ENCODE results near the gene TXLNB.
"Not testable (repeated sequence)": the region's sequence is repeated elsewhere in the genome, so short reads cannot be mapped to it uniquely, and the experiment has no call there.

TXLNB gene

GRCh38 chr6:139265512-139266190 is 26.1 kb downstream of the TXLNB start:
- no peak for DNase-seq

- DNase-seq: no peak
Measured at GRCh38 chr6:139262519-139263300, 29.1 kb downstream of the TXLNB start.

DNA sequence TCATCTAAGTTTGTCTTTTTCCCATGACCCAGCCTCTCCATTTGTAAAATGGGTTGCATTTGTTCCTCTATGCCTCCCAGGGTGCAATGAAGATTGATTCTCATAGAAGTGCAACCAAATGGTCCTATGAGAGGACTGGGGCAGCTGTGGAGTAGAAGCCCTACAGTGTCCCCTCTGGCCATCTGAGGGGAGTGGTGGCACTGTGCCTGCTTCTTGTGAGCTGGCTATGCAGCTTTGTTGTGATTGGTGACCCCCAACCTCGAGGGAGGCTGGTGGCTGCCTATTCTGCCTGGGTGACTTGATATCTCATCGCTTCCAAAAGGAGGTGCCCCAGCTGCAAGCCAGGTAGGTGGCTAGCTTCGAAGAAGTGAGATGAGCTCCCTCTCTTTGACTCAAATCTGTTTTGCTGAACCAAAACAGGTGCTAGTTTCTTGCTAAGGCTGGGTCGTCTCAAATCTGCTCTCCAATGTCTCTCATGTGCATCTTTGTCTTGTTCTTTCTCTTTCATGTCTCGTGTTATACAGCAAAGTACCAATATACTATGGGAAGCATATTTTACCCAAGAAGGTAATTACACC is 33.9 kb downstream of the TXLNB start:
- no peak for DNase-seq

DNA sequence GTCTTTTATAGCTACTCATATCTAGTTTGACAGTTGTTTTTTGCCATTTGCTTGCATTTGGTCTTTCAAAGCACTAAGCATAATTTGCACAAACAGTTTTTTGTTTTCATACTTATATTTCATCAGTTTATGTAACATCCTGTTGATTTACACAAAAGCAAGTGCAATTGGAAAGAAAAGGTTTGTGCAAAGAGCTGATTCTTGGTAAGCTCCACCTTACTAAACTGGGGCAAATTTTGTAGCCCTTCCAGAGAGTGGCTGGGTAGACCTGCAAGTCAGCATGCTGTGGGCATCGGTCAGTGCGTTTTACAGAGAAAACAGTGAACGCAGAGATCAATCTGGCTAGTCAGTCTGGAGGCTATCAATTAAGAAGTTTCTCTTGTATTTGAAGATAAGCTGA is 34.5 kb downstream of the TXLNB start:
- no peak for DNase-seq

- no peak for DNase-seq
Measured at GRCh38 chr6:139256087-139256486, 35.7 kb downstream of the TXLNB start.

GRCh38 chr6:139254196-139254595 is 37.6 kb downstream of the TXLNB start:
- no peak for DNase-seq

DNA sequence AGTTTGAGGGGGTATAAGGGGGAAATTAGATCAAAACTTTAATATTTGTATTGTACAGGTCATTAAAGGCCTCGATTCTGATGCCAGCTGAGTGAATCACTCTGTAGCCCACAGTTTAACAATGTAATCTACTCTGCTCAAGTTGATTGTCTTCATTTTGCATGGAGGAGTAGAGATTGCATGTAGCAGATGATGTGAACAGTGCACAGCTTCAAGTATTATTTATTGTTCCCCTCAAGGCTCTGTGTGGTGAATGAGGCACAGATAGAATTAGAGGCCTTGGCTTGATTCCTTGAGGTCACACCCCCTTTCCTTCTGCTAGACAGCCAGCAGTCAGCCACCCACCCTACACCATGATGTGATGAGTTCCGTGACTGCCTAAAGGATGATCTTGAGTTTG is 38.1 kb downstream of the TXLNB start:
- no peak for DNase-seq

DNA sequence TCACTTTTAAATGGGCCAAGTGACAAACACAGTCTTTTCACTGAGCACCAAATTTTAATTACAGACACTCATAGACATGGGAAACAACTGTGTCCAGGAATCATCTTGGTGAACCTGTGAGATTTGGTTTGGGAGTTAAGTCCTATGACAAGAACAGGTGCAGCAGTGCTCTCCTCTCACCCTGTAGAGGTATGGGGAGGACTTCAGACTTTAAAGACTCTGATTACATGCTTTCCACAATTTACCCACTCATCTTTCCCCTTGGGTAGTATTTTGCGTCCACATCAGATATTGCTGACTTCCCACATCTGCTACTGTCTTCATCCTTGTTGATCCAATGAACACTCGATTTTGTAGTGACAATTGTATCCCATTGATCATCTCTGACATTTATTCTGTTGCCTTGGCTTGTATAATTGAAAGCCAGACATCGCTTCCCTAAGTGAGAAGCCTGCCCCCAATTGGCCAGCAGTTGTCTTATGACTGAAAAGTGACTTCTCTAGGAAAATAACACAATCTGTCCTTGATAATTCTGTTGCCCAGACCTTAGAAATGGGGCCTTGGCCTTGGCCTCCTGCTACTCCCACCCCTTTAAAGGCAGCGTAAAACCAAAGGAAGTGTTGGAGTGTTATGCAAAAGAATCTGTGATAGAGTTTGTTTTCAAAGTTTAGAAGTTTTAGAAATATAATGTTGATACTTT is 40.0 kb downstream of the TXLNB start:
- DNase-seq: no peak

DNA sequence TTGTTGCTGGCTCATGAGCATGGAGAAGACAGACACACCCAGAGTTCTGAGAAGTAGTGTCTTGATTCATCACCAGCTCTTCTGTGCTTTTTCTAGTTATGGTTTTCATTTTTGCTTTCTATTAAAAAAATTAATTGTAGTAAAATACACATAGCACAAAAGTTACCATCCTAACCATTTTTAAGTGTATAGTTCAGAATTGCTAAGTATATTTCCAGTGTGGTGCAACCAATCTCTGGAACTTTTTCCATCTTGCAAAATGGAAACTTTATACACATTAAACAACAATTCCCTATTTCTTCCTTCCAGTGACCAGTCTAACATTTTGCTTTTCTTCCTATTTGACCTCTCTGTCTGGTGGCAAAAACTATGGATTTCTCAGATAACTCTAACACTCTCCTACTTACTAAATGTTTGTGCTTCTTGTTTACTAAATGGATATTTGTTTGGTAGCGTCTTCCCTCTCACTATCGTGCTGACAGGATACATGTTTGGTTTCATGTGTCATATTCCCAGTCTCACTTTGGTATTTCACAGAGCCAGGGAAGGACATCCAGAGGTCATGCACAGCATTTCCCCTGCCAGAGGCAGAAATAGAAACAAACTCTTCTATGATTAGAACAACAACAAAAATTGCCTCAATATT is 40.6 kb downstream of the TXLNB start:
- no peak for DNase-seq

DNA sequence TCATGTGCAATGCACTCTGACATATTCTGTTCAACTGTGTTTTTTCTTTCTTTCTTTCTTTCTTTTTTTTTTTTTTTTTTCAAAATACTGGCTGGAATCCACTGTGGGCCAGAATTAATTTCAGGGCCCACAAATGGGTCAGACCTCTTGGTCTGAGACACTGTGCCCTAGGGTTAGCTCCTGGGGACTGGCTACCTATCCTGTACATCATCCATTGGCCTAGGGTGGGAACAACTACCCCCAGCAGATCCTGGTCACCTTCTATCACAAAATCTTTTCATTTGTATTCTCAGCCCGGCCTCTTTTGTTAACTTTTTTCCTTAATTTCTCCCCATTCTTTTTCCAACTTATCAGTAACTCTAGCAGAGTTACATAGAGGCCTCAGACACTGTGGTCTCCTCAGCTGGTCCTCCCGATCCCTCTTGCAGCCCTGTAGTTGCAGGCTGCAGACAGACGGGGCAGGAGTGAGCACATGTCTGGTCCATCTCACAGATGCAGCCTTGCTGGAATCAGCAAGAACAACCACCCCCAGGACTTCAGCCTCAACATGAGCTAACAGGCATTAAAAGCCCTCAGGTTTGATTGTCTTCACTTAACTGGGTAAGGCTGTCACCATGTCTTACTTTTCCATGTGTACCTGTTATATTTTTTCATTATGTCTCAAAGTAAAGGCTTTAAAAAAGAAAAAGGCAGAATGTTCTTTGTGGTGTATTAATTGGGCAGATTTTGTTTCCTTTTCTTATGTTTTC is 41.3 kb downstream of the TXLNB start:
- no peak for DNase-seq

DNA sequence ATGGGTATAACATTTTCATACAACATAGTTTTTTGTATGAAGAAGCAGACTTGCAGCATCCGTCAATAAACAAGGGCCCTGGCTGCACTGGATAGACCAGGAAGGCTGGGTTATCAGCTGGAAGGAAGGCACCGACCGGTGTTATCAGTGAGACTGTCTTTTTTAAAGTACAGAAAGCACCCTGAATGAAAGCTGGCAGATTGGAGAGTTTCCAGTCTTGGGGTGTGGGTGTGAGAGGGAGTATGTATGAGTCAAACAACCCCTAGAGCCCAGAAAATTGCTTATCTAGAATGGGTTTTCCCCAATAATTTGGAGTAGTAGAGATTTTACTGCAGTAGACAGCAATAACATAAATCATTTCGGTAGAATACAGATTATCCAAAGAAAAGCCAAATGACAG is 42.4 kb downstream of the TXLNB start:
- no peak for DNase-seq

DNA sequence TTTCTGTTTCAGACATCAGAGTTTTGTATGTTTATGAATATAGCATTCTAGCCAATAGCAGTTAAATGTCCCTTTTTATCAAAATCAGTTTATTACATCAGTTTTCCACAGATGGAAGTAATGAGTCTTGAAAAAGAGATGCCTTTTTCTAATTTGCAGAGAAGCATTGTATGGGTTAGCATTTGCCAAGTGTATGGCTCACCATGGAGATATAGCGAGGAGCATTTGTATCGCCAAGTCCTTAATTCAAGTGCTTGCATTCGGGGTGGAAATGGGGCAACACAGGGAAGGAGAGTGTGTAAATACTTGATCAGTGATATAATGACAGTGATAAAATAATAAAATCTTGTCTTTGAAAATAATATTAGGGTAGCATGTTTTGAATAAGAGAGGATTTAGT is 42.9 kb downstream of the TXLNB start:
- DNase-seq: no peak

DNA sequence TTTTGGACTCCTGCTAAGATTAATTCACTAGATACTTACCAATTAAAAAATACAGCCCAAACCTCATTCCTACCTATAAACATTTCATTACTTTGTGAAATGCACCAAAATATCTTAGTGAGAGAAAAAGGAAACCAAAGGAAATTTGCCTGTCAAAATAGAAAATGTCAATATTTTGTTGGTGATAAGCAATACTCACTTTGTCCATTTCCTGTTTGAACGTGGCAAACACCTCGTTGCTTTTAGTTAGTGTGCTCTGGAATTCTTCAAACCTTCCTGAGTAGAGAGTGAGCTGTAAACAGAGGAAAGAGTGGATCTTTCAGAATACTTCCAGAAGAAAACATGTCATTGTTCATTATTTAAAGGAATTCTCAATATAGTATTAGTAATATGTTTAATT is 44.2 kb downstream of the TXLNB start:
- no peak for DNase-seq

- no peak for DNase-seq
Measured at GRCh38 chr6:139243536-139243935, 48.3 kb downstream of the TXLNB start.

DNA sequence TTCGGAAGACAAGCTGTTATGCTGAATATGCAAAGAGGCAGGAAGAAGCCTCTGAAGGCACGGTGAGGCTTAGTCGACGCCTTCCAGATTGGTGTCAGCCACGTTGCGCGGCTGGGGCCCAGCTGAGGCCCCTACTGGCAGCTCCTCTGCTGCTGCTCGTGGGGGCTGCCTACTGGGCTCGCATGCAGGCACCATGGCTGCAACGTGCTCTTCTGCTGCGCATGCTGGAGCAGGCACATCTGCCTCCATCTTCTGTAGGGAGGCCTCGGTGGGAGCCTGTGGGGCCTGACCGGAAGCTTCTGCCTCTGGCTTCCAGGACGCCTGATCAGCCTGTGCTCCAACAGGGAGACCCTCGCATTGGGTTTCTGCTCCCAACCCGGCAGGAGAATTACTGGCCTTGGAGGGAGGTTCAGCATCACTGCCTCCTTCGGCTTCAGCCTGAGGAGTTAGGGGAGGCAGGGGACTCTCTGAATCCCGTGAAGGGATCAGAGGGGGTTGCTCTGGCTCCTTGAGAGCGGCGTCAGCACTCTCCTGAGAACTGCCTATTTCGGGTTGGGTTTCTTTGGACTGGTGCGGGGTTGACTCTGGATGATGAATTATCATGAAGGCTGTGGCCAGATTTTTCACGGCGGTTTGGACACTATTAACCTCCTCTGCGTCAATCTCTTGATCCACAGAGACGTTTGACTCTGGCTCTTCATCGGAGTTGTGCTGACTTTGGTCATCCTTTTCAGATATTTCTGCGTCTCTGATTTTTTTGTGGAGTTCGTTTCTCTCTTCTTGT is 49.1 kb downstream of the TXLNB start:
- DNase-seq: no peak

GRCh38 chr6:139240161-139241010 is 51.4 kb downstream of the TXLNB start:
- no peak for DNase-seq

- DNase-seq: no peak
Measured at GRCh38 chr6:139239064-139239463, 52.7 kb downstream of the TXLNB start.

- DNase-seq: no peak
Measured at GRCh38 chr6:139236105-139236504, 55.7 kb downstream of the TXLNB start.

GRCh38 chr6:139235661-139236060 is 56.1 kb downstream of the TXLNB start:
- no peak for DNase-seq

DNA sequence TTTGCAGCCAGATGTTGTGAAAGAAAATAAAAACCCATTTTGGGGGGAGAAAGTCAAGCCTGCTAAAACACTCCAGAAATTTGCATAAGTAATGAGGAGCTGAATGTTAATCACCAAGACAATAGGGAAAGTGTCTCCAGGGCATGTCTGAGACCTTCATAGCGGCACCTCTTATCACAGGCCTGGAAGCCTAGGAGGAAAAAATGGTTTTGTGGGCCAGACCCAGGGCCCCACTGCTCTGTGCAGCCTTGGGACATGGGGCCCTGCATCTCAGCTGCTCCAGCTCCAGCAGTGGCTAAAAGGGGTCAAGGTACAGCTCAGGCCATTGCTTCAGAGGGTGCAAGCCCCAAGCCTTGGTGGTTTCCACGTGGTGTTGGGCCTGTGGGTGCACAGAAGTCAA is 57.6 kb downstream of the TXLNB start:
- DNase-seq: not testable (repeated sequence)

DNA sequence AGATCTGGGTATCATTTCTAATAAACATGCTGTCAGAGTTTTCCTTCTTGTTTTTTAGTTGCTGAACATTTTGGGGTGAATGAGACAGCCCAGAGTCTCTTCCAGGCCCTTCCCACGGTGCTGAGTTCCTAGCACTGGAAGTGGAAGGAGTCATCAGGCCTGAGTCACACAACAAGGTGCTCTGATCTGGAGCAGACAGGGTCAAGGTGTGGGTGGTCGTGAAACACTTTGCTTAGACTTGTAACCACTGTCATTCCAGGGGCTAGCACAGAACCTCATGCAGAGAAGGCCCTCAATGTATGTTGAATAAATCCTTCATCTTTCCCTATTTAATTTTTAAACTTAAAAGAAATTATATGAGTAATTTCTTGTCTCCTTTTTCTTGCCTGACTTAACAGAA is 60.6 kb downstream of the TXLNB start:
- no peak for DNase-seq
